Measurements from ENCODE around the gene TMEM50B.

DNA sequence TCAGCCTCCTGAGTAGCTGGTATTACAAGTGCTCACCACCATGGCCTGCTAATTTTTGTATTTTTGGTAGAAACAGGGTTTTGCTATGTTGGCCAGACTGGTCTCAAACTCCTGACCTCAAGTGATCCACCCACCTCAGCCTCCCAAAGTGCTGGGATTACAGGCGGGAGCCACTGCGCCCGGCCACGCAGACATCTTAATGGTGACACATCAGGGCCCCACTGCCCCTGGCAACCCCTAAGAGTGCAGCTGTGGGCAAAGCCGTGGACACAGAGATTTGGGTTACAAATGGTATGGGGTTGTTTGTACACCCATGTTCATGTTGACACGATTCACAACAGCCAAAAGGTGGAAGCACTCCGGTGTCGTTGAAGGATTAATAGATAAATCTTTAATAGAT lies 46.8 kb downstream of the TMEM50B start:
- TF ChIP-seq CTCF (conservative IDR thresholded peaks at IDR 0.05; ENCODE audit: low read depth, low read length) (no peak), EZH2 (IDR thresholded peaks at IDR 0.05; ENCODE audit: borderline replicate concordance, low read depth, low read length, poor library complexity, severe bottlenecking) (no peak)

Data from A673 (cell line).